22Rv1 (cell line): ENCODE data around the gene RNF111.

ENCODE experiments used
- ZFX ChIP-seq: fragments of 450-650 bp; IDR thresholded peaks from 2 replicates; pipeline ENCODE4 v1.6.1; 2017; ENCODE audit warnings: antibody characterized with exemption, borderline replicate concordance
- TF ChIP-seq, protein P1 (sequence below): fragments of 450-650 bp; IDR thresholded peaks from 2 replicates; pipeline ENCODE4 v1.5.1; 2017; ENCODE audit warnings: mild to moderate bottlenecking

DNA sequence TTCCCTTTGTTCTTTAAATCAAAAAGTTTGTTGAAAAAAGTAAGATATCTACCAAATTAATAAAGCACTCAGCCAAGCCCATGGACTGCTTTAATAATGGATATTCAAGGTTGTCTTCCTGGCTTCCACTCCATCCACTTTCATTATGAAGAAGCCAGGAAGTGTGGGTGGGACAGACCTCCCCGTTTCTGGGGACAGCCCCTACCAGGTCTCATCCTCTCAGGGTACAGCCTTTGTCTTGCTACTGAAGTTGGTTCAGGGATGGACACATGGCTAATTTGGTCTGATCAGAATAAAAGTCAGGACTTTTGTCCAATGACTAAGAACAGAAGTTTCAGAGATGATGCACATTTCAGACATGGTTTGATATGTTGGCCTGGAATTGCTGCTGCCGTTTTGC is 150.1 kb downstream of the RNF111 start:
- TF ChIP-seq, protein P1, sequence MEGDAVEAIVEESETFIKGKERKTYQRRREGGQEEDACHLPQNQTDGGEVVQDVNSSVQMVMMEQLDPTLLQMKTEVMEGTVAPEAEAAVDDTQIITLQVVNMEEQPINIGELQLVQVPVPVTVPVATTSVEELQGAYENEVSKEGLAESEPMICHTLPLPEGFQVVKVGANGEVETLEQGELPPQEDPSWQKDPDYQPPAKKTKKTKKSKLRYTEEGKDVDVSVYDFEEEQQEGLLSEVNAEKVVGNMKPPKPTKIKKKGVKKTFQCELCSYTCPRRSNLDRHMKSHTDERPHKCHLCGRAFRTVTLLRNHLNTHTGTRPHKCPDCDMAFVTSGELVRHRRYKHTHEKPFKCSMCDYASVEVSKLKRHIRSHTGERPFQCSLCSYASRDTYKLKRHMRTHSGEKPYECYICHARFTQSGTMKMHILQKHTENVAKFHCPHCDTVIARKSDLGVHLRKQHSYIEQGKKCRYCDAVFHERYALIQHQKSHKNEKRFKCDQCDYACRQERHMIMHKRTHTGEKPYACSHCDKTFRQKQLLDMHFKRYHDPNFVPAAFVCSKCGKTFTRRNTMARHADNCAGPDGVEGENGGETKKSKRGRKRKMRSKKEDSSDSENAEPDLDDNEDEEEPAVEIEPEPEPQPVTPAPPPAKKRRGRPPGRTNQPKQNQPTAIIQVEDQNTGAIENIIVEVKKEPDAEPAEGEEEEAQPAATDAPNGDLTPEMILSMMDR = no peak
- TF ChIP-seq ZFX = no peak
